HCT116 (cell line): ENCODE data around the gene ABCC8. TPM values are rescaled to one million over a fixed set of nuclear protein-coding genes. Genes with fewer than 3 reads are reported as not detected.

Experiments used
- ATAC-seq: fragments of 200-7000 bp; cut with Tn5 transposase; 2 replicates; pipeline ENCODE4 v1.9.1; 2020; ENCODE audit warnings: mild to moderate bottlenecking, moderate library complexity
- BruUV-seq: library from RNA; stranded (reverse); fragments of 400-500 nt; replicated peaks from 2 replicates; lab custom pipeline; 2021; lab: Mats Ljungman, UMichigan
- CTCF ChIA-PET: fragments of 300-600 bp; sonication (Branson Sonifier 250); formaldehyde crosslinking; loops from one replicate; lab custom pipeline; 2021; ENCODE audit warnings: antibody characterized with exemption; lab: Charles Lee
- POLR2A ChIA-PET: fragments of 300-600, 350-600 bp; sonication (Branson Sonifier 250); formaldehyde crosslinking; loops from one replicate; lab custom pipeline; 2021; ENCODE audit warnings: antibody characterized with exemption; lab: Charles Lee
- RAD21 ChIA-PET, 2 experiments: fragments of 300-600 bp; sonication (Branson Sonifier 250); formaldehyde crosslinking; loops; one replicate each; lab custom pipeline; 2023; ENCODE audit warnings: low total read pairs in 2 of 2; ENCODE audit not compliant: uncharacterized antibody in 2 of 2, unreplicated experiment in 2 of 2, low non-redundant PET in 1 of 2; lab: Charles Lee
- DNase-seq: peaks from one replicate; pipeline ENCODE4 v3.0.0-alpha.2; 2010; ENCODE audit warnings: low read depth, low spot score
- H2AFZ ChIP-seq: fragments of 200-600 bp; shearing (Covaris generic), sonication (generic); 2 replicates; pipeline ENCODE4 v1.6.1; 2017; ENCODE audit warnings: low read depth, mixed run types, mixed read lengths, antibody characterized with exemption, low read length; ENCODE audit not compliant: poor library complexity, severe bottlenecking
- H3K27ac ChIP-seq: 2 replicates; pipeline ENCODE4 v1.5.1; 2012; ENCODE audit warnings: low read depth, low read length
- H3K27me3 ChIP-seq: fragments of 200-600 bp; sonication (generic); 2 replicates; pipeline ENCODE4 v1.6.1; 2016; ENCODE audit warnings: mixed run types, low read length, mixed read lengths; ENCODE audit not compliant: insufficient read depth
- H3K36me3 ChIP-seq, 2 experiments: fragments of 200-500 bp in 1 of 2; fragments of 200-600 bp in 1 of 2; sonication (Bioruptor generic) in 1 of 2; sonication (generic) in 1 of 2; 2 replicates each; pipeline versions ENCODE4 v1.5.1 to v1.6.1; 2014 to 2016; ENCODE audit warnings: low read length in 2 of 2, inconsistent platforms in 1 of 2, mixed read lengths in 1 of 2, mixed run types in 1 of 2; ENCODE audit not compliant: insufficient read depth in 2 of 2, control insufficient read depth in 1 of 2
- H3K4me1 ChIP-seq, 2 experiments: fragments of 200-600 bp in 1 of 2; sonication (generic) in 1 of 2; 2 replicates each; pipeline versions ENCODE4 v1.5.1 to v1.6.1; 2012 to 2017; ENCODE audit warnings: low read length in 2 of 2, inconsistent platforms in 1 of 2, mild to moderate bottlenecking in 1 of 2, mixed read lengths in 1 of 2, mixed run types in 1 of 2, moderate library complexity in 1 of 2; ENCODE audit not compliant: insufficient read depth in 2 of 2, control insufficient read depth in 1 of 2
- H3K4me2 ChIP-seq: fragments of 200-600 bp; sonication (generic); 2 replicates; pipeline ENCODE4 v1.6.1; 2017; ENCODE audit warnings: mixed run types, low read length, mixed read lengths
- H3K4me3 ChIP-seq, 2 experiments: fragments of 200-600 bp in 1 of 2; sonication (generic) in 1 of 2; replicated peaks in 1 of 2; 2 replicates each; pipeline ENCODE4 v1.5.1; 2011 to 2016; ENCODE audit warnings: low read length in 2 of 2, control low read depth in 1 of 2, low read depth in 1 of 2, mild to moderate bottlenecking in 1 of 2, mixed read lengths in 1 of 2, mixed run types in 1 of 2
- H3K79me2 ChIP-seq: fragments of 200-600 bp; sonication (generic); 2 replicates; pipeline ENCODE4 v1.6.1; 2017; ENCODE audit warnings: mild to moderate bottlenecking, mixed run types, low read length, moderate library complexity, mixed read lengths; ENCODE audit not compliant: insufficient read depth
- H3K9ac ChIP-seq: fragments of 200-600 bp; sonication (generic); 2 replicates; pipeline ENCODE4 v1.6.1; 2016; ENCODE audit warnings: low read length, mixed read lengths
- H3K9me2 ChIP-seq: fragments of 200-600 bp; sonication (generic), shearing (Covaris generic); 2 replicates; pipeline ENCODE4 v1.6.1; 2017; ENCODE audit warnings: mixed run types, mild to moderate bottlenecking, moderate library complexity; ENCODE audit not compliant: insufficient read depth
- H3K9me3 ChIP-seq, 2 experiments: fragments of 200-500 bp in 1 of 2; fragments of 200-600 bp in 1 of 2; sonication (Bioruptor generic) in 1 of 2; sonication (generic) in 1 of 2; 2 replicates each; pipeline ENCODE4 v1.6.1; 2014 to 2017; ENCODE audit warnings: low read length in 2 of 2, mixed read lengths in 2 of 2, inconsistent platforms in 1 of 2, low read depth in 1 of 2, mild to moderate bottlenecking in 1 of 2, mixed run types in 1 of 2, moderate library complexity in 1 of 2; ENCODE audit not compliant: control insufficient read depth in 1 of 2, insufficient read depth in 1 of 2
- H4K20me1 ChIP-seq: fragments of 200-600 bp; sonication (generic), shearing (Covaris generic); 2 replicates; pipeline ENCODE4 v1.6.1; 2017; ENCODE audit warnings: mixed run types, mild to moderate bottlenecking, moderate library complexity; ENCODE audit not compliant: insufficient read depth
- CEBPB ChIP-seq: IDR thresholded peaks from 2 replicates; pipeline ENCODE4 v1.6.1; 2012; ENCODE audit warnings: low read depth
- EZH2 ChIP-seq: fragments of 200-600 bp; sonication (generic); IDR thresholded peaks from 2 replicates; pipeline ENCODE4 v1.6.1; 2017; ENCODE audit warnings: antibody characterized with exemption, mixed run types
- EZH2phosphoT487 ChIP-seq: fragments of 200-600 bp; IDR thresholded peaks from 2 replicates; pipeline ENCODE4 v1.6.1; 2018; ENCODE audit warnings: antibody characterized with exemption, borderline replicate concordance
- FOSL1 ChIP-seq: IDR thresholded peaks from 2 replicates; pipeline ENCODE4 v1.6.1; 2012; ENCODE audit warnings: low read depth
- JUND ChIP-seq: IDR thresholded peaks from 2 replicates; pipeline ENCODE4 v1.6.1; 2012
- MAX ChIP-seq: IDR thresholded peaks from 2 replicates; pipeline ENCODE4 v1.6.1; 2012
- POLR2A ChIP-seq: IDR thresholded peaks from 2 replicates; pipeline ENCODE4 v1.7.0; 2011; ENCODE audit warnings: borderline replicate concordance; ENCODE audit not compliant: insufficient read depth, insufficient read length; ENCODE audit errors: extremely low read depth
- SIN3A ChIP-seq: IDR thresholded peaks from 2 replicates; pipeline ENCODE4 v1.6.1; 2012; ENCODE audit warnings: low read depth
- SP1 ChIP-seq: IDR thresholded peaks from 2 replicates; pipeline ENCODE4 v1.6.1; 2012; ENCODE audit warnings: low read depth
- YY1 ChIP-seq: IDR thresholded peaks from 2 replicates; pipeline ENCODE4 v1.6.1; 2011; ENCODE audit warnings: low read length, low read depth, moderate library complexity, mild to moderate bottlenecking; ENCODE audit not compliant: insufficient replicate concordance; ENCODE audit errors: extremely low read depth
- ZFX ChIP-seq: fragments of 450-650 bp; IDR thresholded peaks from 2 replicates; pipeline ENCODE4 v1.6.1; 2017
- intact Hi-C: fragments of 100-400 bp; cut with micrococcal nuclease; formaldehyde crosslinking; loops from 2 replicates; pipeline ENCODE4 v1.10.0; 2022
- total RNA-seq: library from RNA; stranded (reverse); gene quantifications from one replicate; pipeline ENCODE4 v1.2.1, GENCODE V29; 2021; ENCODE audit not compliant: unreplicated experiment
- TF ChIP-seq, protein P1 (sequence below): IDR thresholded peaks from 2 replicates; pipeline ENCODE4 v1.6.1; 2011; ENCODE audit warnings: mild to moderate bottlenecking, low read length, moderate library complexity; ENCODE audit not compliant: insufficient replicate concordance; ENCODE audit errors: extremely low read depth
- TF ChIP-seq, protein P2 (sequence below), 3 experiments: fragments of 200-600 bp in 1 of 3; sonication (generic) in 1 of 3; IDR thresholded peaks in 2 of 3; conservative IDR thresholded peaks in 1 of 3; 2 replicates each; pipeline ENCODE4 v1.5.1; 2012 to 2017; ENCODE audit warnings: low read depth in 2 of 3, low read length in 2 of 3, antibody characterized with exemption in 1 of 3, borderline replicate concordance in 1 of 3, control low read depth in 1 of 3, mild to moderate bottlenecking in 1 of 3, mixed read lengths in 1 of 3, mixed run types in 1 of 3, moderate library complexity in 1 of 3; ENCODE audit not compliant: insufficient read depth in 1 of 3
- TF ChIP-seq, protein P3 (sequence below): IDR thresholded peaks from 2 replicates; pipeline ENCODE4 v1.6.1; 2012; ENCODE audit warnings: low read depth

Gene ABCC8
- total RNA-seq, 1 experiment from 2014 or later: 0.39 TPM

GRCh38 chr11:17515443-17516176 lies 39.0 kb upstream of the ABCC8 start:
- Histone ChIP-seq H3K4me2 (no peak overlapping the region), H3K9ac (no peak overlapping the region), H3K27ac (no peak overlapping the region), H3K79me2 (no peaks in the 10 kb centered on the region), H3K9me2 (no peaks in the 10 kb centered on the region), H4K20me1 (no peaks in the 10 kb centered on the region), H2AFZ (no peak overlapping the region), H3K4me1 (no peaks in the 10 kb centered on the region), H3K4me3 (no peak overlapping the region), H3K27me3 (no peaks in the 10 kb centered on the region), H3K9me3 (no peaks in the 10 kb centered on the region), H3K36me3 (no peaks in the 10 kb centered on the region)
- RAD21 ChIA-PET: no interaction called here
- no peak for DNase-seq
- POLR2A ChIA-PET: no interaction called here
- BruUV-seq: no TSS peak
- no peak for ATAC-seq
- intact Hi-C loops: no loop called here
- CTCF ChIA-PET: interaction anchor here (2.2 kb wide), 1 partner anchor 12 kb away, joined by 6 read pairs; no protein-coding TSS in a partner anchor
- TF ChIP-seq JUND (no peak), POLR2A (no peak), SIN3A (no peak), CEBPB (no peak), EZH2phosphoT487 (no peak), FOSL1 (no peak), SP1 (no peak), ZFX (no peak), YY1 (no peak), EZH2 (no peak), MAX (no peak)
- TF ChIP-seq, protein P1, sequence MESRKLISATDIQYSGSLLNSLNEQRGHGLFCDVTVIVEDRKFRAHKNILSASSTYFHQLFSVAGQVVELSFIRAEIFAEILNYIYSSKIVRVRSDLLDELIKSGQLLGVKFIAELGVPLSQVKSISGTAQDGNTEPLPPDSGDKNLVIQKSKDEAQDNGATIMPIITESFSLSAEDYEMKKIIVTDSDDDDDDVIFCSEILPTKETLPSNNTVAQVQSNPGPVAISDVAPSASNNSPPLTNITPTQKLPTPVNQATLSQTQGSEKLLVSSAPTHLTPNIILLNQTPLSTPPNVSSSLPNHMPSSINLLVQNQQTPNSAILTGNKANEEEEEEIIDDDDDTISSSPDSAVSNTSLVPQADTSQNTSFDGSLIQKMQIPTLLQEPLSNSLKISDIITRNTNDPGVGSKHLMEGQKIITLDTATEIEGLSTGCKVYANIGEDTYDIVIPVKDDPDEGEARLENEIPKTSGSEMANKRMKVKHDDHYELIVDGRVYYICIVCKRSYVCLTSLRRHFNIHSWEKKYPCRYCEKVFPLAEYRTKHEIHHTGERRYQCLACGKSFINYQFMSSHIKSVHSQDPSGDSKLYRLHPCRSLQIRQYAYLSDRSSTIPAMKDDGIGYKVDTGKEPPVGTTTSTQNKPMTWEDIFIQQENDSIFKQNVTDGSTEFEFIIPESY: no peak
- TF ChIP-seq, protein P2, sequence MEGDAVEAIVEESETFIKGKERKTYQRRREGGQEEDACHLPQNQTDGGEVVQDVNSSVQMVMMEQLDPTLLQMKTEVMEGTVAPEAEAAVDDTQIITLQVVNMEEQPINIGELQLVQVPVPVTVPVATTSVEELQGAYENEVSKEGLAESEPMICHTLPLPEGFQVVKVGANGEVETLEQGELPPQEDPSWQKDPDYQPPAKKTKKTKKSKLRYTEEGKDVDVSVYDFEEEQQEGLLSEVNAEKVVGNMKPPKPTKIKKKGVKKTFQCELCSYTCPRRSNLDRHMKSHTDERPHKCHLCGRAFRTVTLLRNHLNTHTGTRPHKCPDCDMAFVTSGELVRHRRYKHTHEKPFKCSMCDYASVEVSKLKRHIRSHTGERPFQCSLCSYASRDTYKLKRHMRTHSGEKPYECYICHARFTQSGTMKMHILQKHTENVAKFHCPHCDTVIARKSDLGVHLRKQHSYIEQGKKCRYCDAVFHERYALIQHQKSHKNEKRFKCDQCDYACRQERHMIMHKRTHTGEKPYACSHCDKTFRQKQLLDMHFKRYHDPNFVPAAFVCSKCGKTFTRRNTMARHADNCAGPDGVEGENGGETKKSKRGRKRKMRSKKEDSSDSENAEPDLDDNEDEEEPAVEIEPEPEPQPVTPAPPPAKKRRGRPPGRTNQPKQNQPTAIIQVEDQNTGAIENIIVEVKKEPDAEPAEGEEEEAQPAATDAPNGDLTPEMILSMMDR (IDR thresholded peaks at IDR 0.05 in 2 of 3, conservative IDR thresholded peaks at IDR 0.05 in 1 of 3; ENCODE audit: borderline replicate concordance in 1 of 3, insufficient read depth in 1 of 3, low read depth in 2 of 3, low read length in 2 of 3): no peak
- TF ChIP-seq, protein P3, sequence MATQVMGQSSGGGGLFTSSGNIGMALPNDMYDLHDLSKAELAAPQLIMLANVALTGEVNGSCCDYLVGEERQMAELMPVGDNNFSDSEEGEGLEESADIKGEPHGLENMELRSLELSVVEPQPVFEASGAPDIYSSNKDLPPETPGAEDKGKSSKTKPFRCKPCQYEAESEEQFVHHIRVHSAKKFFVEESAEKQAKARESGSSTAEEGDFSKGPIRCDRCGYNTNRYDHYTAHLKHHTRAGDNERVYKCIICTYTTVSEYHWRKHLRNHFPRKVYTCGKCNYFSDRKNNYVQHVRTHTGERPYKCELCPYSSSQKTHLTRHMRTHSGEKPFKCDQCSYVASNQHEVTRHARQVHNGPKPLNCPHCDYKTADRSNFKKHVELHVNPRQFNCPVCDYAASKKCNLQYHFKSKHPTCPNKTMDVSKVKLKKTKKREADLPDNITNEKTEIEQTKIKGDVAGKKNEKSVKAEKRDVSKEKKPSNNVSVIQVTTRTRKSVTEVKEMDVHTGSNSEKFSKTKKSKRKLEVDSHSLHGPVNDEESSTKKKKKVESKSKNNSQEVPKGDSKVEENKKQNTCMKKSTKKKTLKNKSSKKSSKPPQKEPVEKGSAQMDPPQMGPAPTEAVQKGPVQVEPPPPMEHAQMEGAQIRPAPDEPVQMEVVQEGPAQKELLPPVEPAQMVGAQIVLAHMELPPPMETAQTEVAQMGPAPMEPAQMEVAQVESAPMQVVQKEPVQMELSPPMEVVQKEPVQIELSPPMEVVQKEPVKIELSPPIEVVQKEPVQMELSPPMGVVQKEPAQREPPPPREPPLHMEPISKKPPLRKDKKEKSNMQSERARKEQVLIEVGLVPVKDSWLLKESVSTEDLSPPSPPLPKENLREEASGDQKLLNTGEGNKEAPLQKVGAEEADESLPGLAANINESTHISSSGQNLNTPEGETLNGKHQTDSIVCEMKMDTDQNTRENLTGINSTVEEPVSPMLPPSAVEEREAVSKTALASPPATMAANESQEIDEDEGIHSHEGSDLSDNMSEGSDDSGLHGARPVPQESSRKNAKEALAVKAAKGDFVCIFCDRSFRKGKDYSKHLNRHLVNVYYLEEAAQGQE: no peak
